Hepatocyte (in vitro differentiated cells): ENCODE results near the gene TRIM9.

Experiments
- EZH2 ChIP-seq: fragments of 200-600 bp; sonication (generic); IDR thresholded peaks from 2 replicates; pipeline ENCODE4 v1.6.1; 2016; ENCODE audit warnings: antibody characterized with exemption, mild to moderate bottlenecking, borderline replicate concordance
- EZH2phosphoT487 ChIP-seq: fragments of 200-600 bp; sonication (generic); IDR thresholded peaks from one replicate; pipeline ENCODE4 v1.6.1; 2018; ENCODE audit warnings: antibody characterized with exemption, mild to moderate bottlenecking, low read depth, moderate library complexity; ENCODE audit not compliant: unreplicated experiment, severe bottlenecking
- TF ChIP-seq, protein P1 (sequence below): fragments of 200-600 bp; sonication (generic); IDR thresholded peaks from 2 replicates; pipeline ENCODE4 v1.5.1; 2016; ENCODE audit warnings: antibody characterized with exemption, mild to moderate bottlenecking; ENCODE audit not compliant: poor library complexity

GRCh38 chr14:51022769-51023168, 72.1 kb downstream of the TRIM9 start:
- TF ChIP-seq, protein P1, sequence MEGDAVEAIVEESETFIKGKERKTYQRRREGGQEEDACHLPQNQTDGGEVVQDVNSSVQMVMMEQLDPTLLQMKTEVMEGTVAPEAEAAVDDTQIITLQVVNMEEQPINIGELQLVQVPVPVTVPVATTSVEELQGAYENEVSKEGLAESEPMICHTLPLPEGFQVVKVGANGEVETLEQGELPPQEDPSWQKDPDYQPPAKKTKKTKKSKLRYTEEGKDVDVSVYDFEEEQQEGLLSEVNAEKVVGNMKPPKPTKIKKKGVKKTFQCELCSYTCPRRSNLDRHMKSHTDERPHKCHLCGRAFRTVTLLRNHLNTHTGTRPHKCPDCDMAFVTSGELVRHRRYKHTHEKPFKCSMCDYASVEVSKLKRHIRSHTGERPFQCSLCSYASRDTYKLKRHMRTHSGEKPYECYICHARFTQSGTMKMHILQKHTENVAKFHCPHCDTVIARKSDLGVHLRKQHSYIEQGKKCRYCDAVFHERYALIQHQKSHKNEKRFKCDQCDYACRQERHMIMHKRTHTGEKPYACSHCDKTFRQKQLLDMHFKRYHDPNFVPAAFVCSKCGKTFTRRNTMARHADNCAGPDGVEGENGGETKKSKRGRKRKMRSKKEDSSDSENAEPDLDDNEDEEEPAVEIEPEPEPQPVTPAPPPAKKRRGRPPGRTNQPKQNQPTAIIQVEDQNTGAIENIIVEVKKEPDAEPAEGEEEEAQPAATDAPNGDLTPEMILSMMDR: no peak
- TF ChIP-seq EZH2 (no peak), EZH2phosphoT487 (no peak)
